H9 (cell line): Measurements from ENCODE around the gene RAB6C. TPM values are rescaled to one million over a fixed set of nuclear protein-coding genes. Genes with fewer than 3 reads are reported as not detected.
"Not testable (repeated sequence)": the region's sequence is repeated elsewhere in the genome, so short reads cannot be mapped to it uniquely, and the experiment has no call there.

Source experiments
- DNase-seq: peaks from one replicate; pipeline ENCODE4 v3.0.0-alpha.2; 2017
- H2AFZ ChIP-seq: one replicate; pipeline ENCODE4 v1.6.1; 2013; ENCODE audit warnings: mild to moderate bottlenecking, low read length, control low read depth, moderate library complexity
- H2AK5ac ChIP-seq: 2 replicates; pipeline ENCODE4 v1.6.1; 2013; ENCODE audit warnings: low read length, control low read depth, mixed read lengths; ENCODE audit not compliant: insufficient read length
- H2BK120ac ChIP-seq: one replicate; pipeline ENCODE4 v1.6.1; 2013; ENCODE audit warnings: low read depth, mild to moderate bottlenecking, low read length, control low read depth, inconsistent platforms; ENCODE audit not compliant: poor library complexity, severe bottlenecking
- H2BK12ac ChIP-seq: 2 replicates; pipeline ENCODE4 v1.6.1; 2013; ENCODE audit warnings: low read length, control low read depth, mixed read lengths, low read depth; ENCODE audit not compliant: insufficient read length
- H2BK15ac ChIP-seq: 2 replicates; pipeline ENCODE4 v1.6.1; 2013; ENCODE audit warnings: low read depth, low read length, control low read depth
- H2BK20ac ChIP-seq: one replicate; pipeline ENCODE4 v1.6.1; 2013; ENCODE audit warnings: low read depth, mild to moderate bottlenecking, low read length, control low read depth, inconsistent platforms; ENCODE audit not compliant: poor library complexity, severe bottlenecking
- H2BK5ac ChIP-seq: 2 replicates; pipeline ENCODE4 v1.6.1; 2013; ENCODE audit warnings: low read length, control low read depth, mixed read lengths; ENCODE audit not compliant: insufficient read length
- H3K14ac ChIP-seq: 2 replicates; pipeline ENCODE4 v1.6.1; 2013; ENCODE audit warnings: low read length, control low read depth; ENCODE audit not compliant: insufficient read depth
- H3K18ac ChIP-seq: 2 replicates; pipeline ENCODE4 v1.6.1; 2013; ENCODE audit warnings: low read depth, mild to moderate bottlenecking, mixed read lengths, low read length, control low read depth; ENCODE audit not compliant: insufficient read length
- H3K23ac ChIP-seq: 2 replicates; pipeline ENCODE4 v1.6.1; 2013; ENCODE audit warnings: low read length, control low read depth, mixed read lengths, low read depth; ENCODE audit not compliant: insufficient read length
- H3K23me2 ChIP-seq: 2 replicates; pipeline ENCODE4 v1.6.1; 2013; ENCODE audit warnings: low read depth, mild to moderate bottlenecking, mixed read lengths, low read length, control low read depth; ENCODE audit not compliant: insufficient read length, poor library complexity, severe bottlenecking
- H3K27ac ChIP-seq: 2 replicates; pipeline ENCODE4 v1.5.1; 2013; ENCODE audit warnings: low read length, control low read depth, mixed read lengths, low read depth; ENCODE audit not compliant: insufficient read length
- H3K27me3 ChIP-seq: 2 replicates; pipeline ENCODE4 v1.6.1; 2013; ENCODE audit warnings: low read length, control low read depth, inconsistent platforms; ENCODE audit not compliant: insufficient read depth
- H3K4ac ChIP-seq: 2 replicates; pipeline ENCODE4 v1.6.1; 2013; ENCODE audit warnings: low read depth, mild to moderate bottlenecking, control low read depth, inconsistent platforms, low read length, moderate library complexity
- H3K4me1 ChIP-seq: 2 replicates; pipeline ENCODE4 v1.6.1; 2013; ENCODE audit warnings: low read length, control low read depth, inconsistent platforms; ENCODE audit not compliant: insufficient read depth
- H3K4me2 ChIP-seq: 2 replicates; pipeline ENCODE4 v1.6.1; 2013; ENCODE audit warnings: low read length, control low read depth, mixed read lengths; ENCODE audit not compliant: insufficient read length, insufficient read depth
- H3K56ac ChIP-seq: 2 replicates; pipeline ENCODE4 v1.6.1; 2013; ENCODE audit warnings: low read depth, mild to moderate bottlenecking, mixed read lengths, low read length, control low read depth; ENCODE audit not compliant: insufficient read length
- H3K79me1 ChIP-seq: 2 replicates; pipeline ENCODE4 v1.6.1; 2013; ENCODE audit warnings: low read depth, mild to moderate bottlenecking, moderate library complexity, low read length, control low read depth, inconsistent platforms; ENCODE audit not compliant: insufficient read depth, poor library complexity, severe bottlenecking
- H3K79me2 ChIP-seq: 2 replicates; pipeline ENCODE4 v1.6.1; 2013; ENCODE audit warnings: low read length, control low read depth, inconsistent platforms; ENCODE audit not compliant: insufficient read depth
- H3K9ac ChIP-seq: 2 replicates; pipeline ENCODE4 v1.6.1; 2013; ENCODE audit warnings: low read length, control low read depth, mixed read lengths; ENCODE audit not compliant: insufficient read length; ENCODE audit errors: extremely low read depth
- H3K9me3 ChIP-seq: one replicate; pipeline ENCODE4 v1.6.1; 2013; ENCODE audit warnings: low read depth, low read length, inconsistent platforms; ENCODE audit not compliant: control insufficient read depth
- H3T11ph ChIP-seq: one replicate; pipeline ENCODE4 v1.6.1; 2013; ENCODE audit warnings: mild to moderate bottlenecking, low read length, control low read depth, inconsistent platforms
- H4K20me1 ChIP-seq: one replicate; pipeline ENCODE4 v1.6.1; 2013; ENCODE audit not compliant: control insufficient read depth, insufficient read length, insufficient read depth
- H4K5ac ChIP-seq: 2 replicates; pipeline ENCODE4 v1.6.1; 2013; ENCODE audit warnings: low read depth, mild to moderate bottlenecking, mixed read lengths, low read length, control low read depth; ENCODE audit not compliant: insufficient read length
- H4K8ac ChIP-seq: replicated peaks from 2 replicates; pipeline ENCODE4 v1.6.1; 2013; ENCODE audit warnings: low read length, control low read depth, mixed read lengths, low read depth; ENCODE audit not compliant: insufficient read length
- H4K91ac ChIP-seq: 2 replicates; pipeline ENCODE4 v1.6.1; 2013; ENCODE audit warnings: low read depth, mild to moderate bottlenecking, moderate library complexity, mixed read lengths, low read length, control low read depth; ENCODE audit not compliant: insufficient read length
- H3K27ac Mint-ChIP-seq, 3 experiments: 2 replicates in 2 of 3; 3 replicates in 1 of 3; pipeline ENCODE4 v1.8.0; 2020 to 2021; ENCODE audit warnings: mixed read lengths in 3 of 3, mild to moderate bottlenecking in 1 of 3, moderate library complexity in 1 of 3
- H3K27me3 Mint-ChIP-seq: 2 replicates; pipeline ENCODE4 v1.8.0; 2021; ENCODE audit warnings: low read depth, mild to moderate bottlenecking, moderate library complexity, mixed read lengths
- H3K36me3 Mint-ChIP-seq, 3 experiments: 2 replicates in 2 of 3; 3 replicates in 1 of 3; pipeline ENCODE4 v1.8.0; 2020 to 2021; ENCODE audit warnings: low read depth in 3 of 3, mixed read lengths in 3 of 3; ENCODE audit not compliant: insufficient read depth in 1 of 3
- H3K4me1 Mint-ChIP-seq, 2 experiments: 2 replicates each; pipeline ENCODE4 v1.8.0; 2020; ENCODE audit warnings: mixed read lengths in 2 of 2
- H3K4me3 Mint-ChIP-seq, 2 experiments: 2 replicates in 1 of 2; 3 replicates in 1 of 2; pipeline ENCODE4 v1.8.0; 2020 to 2021; ENCODE audit warnings: mild to moderate bottlenecking in 2 of 2, mixed read lengths in 2 of 2, moderate library complexity in 1 of 2
- H3K9me3 Mint-ChIP-seq, 2 experiments: 2 replicates in 1 of 2; 3 replicates in 1 of 2; pipeline ENCODE4 v1.8.0; 2020; ENCODE audit warnings: mild to moderate bottlenecking in 2 of 2, mixed read lengths in 2 of 2, moderate library complexity in 1 of 2
- WGBS: extraction: QIAGEN DNeasy Blood & Tissue Kit; methylation state at CpG from one replicate; pipeline ENCODE4 v1.1.7; 2013; ENCODE audit warnings: missing lambda C conversion rate, low lambda C conversion rate, mixed read lengths; ENCODE audit not compliant: insufficient read length; ENCODE audit errors: extremely low coverage; 5-methylcytosine and 5-hydroxymethylcytosine counted together
- total RNA-seq: library from RNA; stranded (reverse); gene quantifications from 2 replicates; pipeline ENCODE4 v1.2.1, GENCODE V29; 2021

RAB6C gene
- total RNA-seq, 1 experiment from 2014 or later: not detected

DNA sequence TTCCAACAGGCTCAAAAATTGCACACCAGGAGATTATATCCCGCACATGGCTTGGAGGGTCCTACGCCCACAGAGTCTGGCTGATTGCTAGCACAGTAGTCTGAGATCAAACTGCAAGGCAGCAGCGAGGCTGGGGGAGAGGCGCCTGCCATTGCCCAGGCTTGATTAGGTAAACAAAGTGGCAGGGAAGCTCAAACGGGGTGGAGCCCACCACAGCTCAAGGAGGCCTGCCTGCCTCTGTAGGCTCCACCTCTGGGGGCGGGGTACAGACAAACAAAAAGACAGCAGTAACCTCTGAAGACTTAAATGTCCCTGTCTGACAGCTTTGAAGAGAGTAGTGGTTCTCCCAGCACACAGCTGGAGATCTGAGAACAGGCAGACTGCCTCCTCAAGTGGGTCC is 19.3 kb downstream of the RAB6C start:
- H4K91ac ChIP-seq, H3K4me3 Mint-ChIP-seq, H2BK15ac ChIP-seq, H3K56ac ChIP-seq, H2BK120ac ChIP-seq, H3K79me2 ChIP-seq, H3K4me1 Mint-ChIP-seq, H4K20me1 ChIP-seq, H3K4ac ChIP-seq, H3K9me3 ChIP-seq, H3K14ac ChIP-seq, H3K23me2 ChIP-seq, H3K27ac ChIP-seq, H4K5ac ChIP-seq, H3K18ac ChIP-seq, H2BK12ac ChIP-seq, H3T11ph ChIP-seq, H3K27me3 ChIP-seq, H2AFZ ChIP-seq, H3K9ac ChIP-seq, H3K79me1 ChIP-seq, H3K23ac ChIP-seq, H4K8ac ChIP-seq, H3K27ac Mint-ChIP-seq, H3K4me1 ChIP-seq, H2AK5ac ChIP-seq, H2BK5ac ChIP-seq, H3K4me2 ChIP-seq, H2BK20ac ChIP-seq: not testable (repeated sequence)
- Mint-ChIP-seq H3K36me3 (peaks cover 0 to 11% (median 0%) of the 10 kb centered on the region in 3 experiments; a peak in 3 of 7 replicates), H3K27me3 (peaks cover 70% of the 10 kb centered on the region), H3K9me3 (peaks cover 5 to 15% of the 10 kb centered on the region in 2 experiments)
- WGBS: no CpG with 5 or more reads among the region's 6 CpGs
- DNase-seq: peak; percentile 51

DNA sequence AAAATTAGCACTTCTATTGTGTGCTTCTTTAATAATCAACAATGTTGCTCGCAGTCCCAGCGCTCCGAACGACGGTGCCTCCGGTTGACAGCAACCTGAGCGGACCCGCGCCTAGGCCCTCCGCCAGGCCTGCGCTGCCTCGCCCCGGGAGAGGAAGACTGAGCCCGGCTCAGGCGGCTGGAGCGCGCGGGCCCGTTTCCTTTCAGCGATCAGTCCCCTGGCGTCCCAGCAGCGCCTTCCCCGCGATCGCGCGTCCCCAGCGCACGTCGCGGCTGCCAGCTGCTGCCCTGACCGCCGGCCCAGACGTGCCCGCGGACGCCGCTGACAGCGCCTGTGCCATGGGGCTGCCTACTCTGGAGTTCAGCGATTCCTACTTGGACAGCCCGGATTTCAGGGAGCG is 26.4 kb downstream of the RAB6C start:
- H3K4me1 Mint-ChIP-seq: not testable (repeated sequence)

More for the DNA sequence above, 26.4 kb downstream of the RAB6C start:
- H3K4ac ChIP-seq, H3T11ph ChIP-seq, H3K18ac ChIP-seq, H3K4me2 ChIP-seq, H3K23ac ChIP-seq, H3K9me3 ChIP-seq, H2BK12ac ChIP-seq, H3K27ac ChIP-seq, H4K8ac ChIP-seq, H2BK15ac ChIP-seq, H4K20me1 ChIP-seq, H2AFZ ChIP-seq, H3K36me3 Mint-ChIP-seq, H3K79me1 ChIP-seq, H3K9ac ChIP-seq, H3K23me2 ChIP-seq, H4K5ac ChIP-seq, H3K79me2 ChIP-seq, H3K14ac ChIP-seq, H3K27ac Mint-ChIP-seq, H3K27me3 ChIP-seq, H2BK120ac ChIP-seq, H3K4me1 ChIP-seq, H2AK5ac ChIP-seq, H2BK5ac ChIP-seq, H3K9me3 Mint-ChIP-seq, H2BK20ac ChIP-seq, H3K56ac ChIP-seq, H4K91ac ChIP-seq: not testable (repeated sequence)
- peak; percentile 63 for DNase-seq
- no CpG with 5 or more reads among the region's 42 CpGs for WGBS
- Mint-ChIP-seq H3K27me3 (peaks cover 83% of the 10 kb centered on the region), H3K4me3 (peak overlapping the region; percentile 21 to 56; a peak in 1 of 5 replicates)
